ENCODE measurements around the gene UNC13A. TPM values are rescaled to one million over a fixed set of nuclear protein-coding genes. Genes with fewer than 3 reads are reported as not detected.
"Not testable (repeated sequence)": the region's sequence is repeated elsewhere in the genome, so short reads cannot be mapped to it uniquely, and the experiment has no call there.

UNC13A gene
- total RNA-seq, 1 experiment from 2014 or later = 0.18 TPM

DNA sequence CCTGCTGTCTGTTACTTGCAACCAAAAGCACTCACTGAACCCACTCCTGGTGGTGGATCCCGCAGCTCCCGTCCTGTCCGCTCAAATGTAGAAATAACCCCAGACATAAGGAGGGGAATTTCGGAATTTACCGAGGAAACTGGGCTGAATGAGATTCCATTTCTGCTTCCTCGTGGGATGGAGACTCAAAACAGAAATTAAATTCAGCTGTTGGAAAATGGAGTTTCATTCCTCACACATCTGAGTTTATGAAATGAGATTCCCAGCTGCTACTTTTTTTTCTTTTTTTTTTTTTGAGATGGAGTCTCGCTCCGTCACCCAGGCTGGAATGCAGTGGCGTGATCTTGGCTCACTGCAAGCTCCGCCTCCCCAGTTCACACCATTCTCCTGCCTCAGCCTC is 88.4 kb downstream of the UNC13A start:
- Histone ChIP-seq H3K4me3 (ENCODE audit: low read depth, low read length) (no peak overlapping the region), H3K4me1 (no peaks in the 10 kb centered on the region), H3K9me3 (no peaks in the 10 kb centered on the region), H3K36me3 (ENCODE audit: control insufficient read depth, insufficient read depth, low read length) (no peaks in the 10 kb centered on the region), H3K27me3 (replicated peaks; ENCODE audit: control insufficient read depth, insufficient read depth, low read length) (no peaks in the 10 kb centered on the region)
- POLR2A ChIA-PET = no interaction called here
- DNase-seq = no peak
- Mint-ChIP-seq H3K27me3 (ENCODE audit: insufficient read depth, unreplicated experiment) (no peaks in the 10 kb centered on the region), H3K36me3 (ENCODE audit: insufficient read depth, unreplicated experiment) (no peaks in the 10 kb centered on the region), H3K4me1 (ENCODE audit: low read depth, unreplicated experiment) (no peaks in the 10 kb centered on the region), H3K4me3 (ENCODE audit: unreplicated experiment) (no peak overlapping the region), H3K27ac (ENCODE audit: unreplicated experiment) (no peak overlapping the region), H3K9me3 (ENCODE audit: unreplicated experiment) (no peaks in the 10 kb centered on the region)
- TF ChIP-seq, protein P1, sequence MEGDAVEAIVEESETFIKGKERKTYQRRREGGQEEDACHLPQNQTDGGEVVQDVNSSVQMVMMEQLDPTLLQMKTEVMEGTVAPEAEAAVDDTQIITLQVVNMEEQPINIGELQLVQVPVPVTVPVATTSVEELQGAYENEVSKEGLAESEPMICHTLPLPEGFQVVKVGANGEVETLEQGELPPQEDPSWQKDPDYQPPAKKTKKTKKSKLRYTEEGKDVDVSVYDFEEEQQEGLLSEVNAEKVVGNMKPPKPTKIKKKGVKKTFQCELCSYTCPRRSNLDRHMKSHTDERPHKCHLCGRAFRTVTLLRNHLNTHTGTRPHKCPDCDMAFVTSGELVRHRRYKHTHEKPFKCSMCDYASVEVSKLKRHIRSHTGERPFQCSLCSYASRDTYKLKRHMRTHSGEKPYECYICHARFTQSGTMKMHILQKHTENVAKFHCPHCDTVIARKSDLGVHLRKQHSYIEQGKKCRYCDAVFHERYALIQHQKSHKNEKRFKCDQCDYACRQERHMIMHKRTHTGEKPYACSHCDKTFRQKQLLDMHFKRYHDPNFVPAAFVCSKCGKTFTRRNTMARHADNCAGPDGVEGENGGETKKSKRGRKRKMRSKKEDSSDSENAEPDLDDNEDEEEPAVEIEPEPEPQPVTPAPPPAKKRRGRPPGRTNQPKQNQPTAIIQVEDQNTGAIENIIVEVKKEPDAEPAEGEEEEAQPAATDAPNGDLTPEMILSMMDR (IDR thresholded peaks at IDR 0.05; ENCODE audit: insufficient read depth in 1 of 2, low read depth in 1 of 2, low read length in 1 of 2, severe bottlenecking in 1 of 2, unreplicated experiment in 1 of 2) = no peak
- CTCF ChIA-PET = no interaction called here
- no TSS peak for BruUV-seq (replicated peaks)
- intact Hi-C loops (cut with micrococcal nuclease; ENCODE audit: unreplicated experiment) = loop anchor here (10.0 kb wide), 1 partner anchor 155 kb away; the partner anchor contains the start of gene FCHO1

DNA sequence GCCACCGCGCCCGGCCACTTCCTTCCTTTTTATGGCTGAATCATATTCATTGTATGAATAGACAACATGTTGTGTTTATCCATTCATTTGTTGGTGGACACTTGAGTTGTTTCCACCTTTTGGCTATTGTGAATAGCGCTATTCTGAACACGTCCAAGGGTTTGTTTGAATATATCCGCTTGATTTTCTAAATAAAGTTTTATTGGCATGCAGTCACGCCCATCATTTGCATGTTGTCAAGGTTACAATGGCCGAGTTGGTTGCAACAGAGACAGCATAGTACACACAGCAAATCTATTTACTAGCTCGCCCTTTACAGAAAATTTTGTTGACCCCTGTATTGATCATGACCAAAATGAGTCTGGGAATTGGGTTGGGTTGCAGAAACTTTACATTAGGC is 89.2 kb downstream of the UNC13A start:
- H3K4me1 Mint-ChIP-seq (ENCODE audit: low read depth, unreplicated experiment) = no peaks in the 10 kb centered on the region

GRCh38 chr19:17598063-17598462 is 90.1 kb downstream of the UNC13A start:
- H3K27me3 Mint-ChIP-seq (ENCODE audit: insufficient read depth, unreplicated experiment); H3K36me3 Mint-ChIP-seq (ENCODE audit: insufficient read depth, unreplicated experiment); CTCF ChIA-PET; DNase-seq; POLR2A ChIA-PET; H3K27ac Mint-ChIP-seq (ENCODE audit: unreplicated experiment); BruUV-seq (replicated peaks); intact Hi-C loops (cut with micrococcal nuclease; ENCODE audit: unreplicated experiment); H3K4me1 ChIP-seq; H3K4me3 Mint-ChIP-seq (ENCODE audit: unreplicated experiment); H3K9me3 ChIP-seq; H3K9me3 Mint-ChIP-seq (ENCODE audit: unreplicated experiment); H3K27me3 ChIP-seq (replicated peaks; ENCODE audit: control insufficient read depth, insufficient read depth, low read length); H3K36me3 ChIP-seq (ENCODE audit: control insufficient read depth, insufficient read depth, low read length); H3K4me1 Mint-ChIP-seq (ENCODE audit: low read depth, unreplicated experiment); H3K4me3 ChIP-seq (ENCODE audit: low read depth, low read length): not testable (repeated sequence)

More for the DNA sequence above, 89.2 kb downstream of the UNC13A start:
- Histone ChIP-seq H3K4me1 (no peaks in the 10 kb centered on the region), H3K36me3 (ENCODE audit: control insufficient read depth, insufficient read depth, low read length) (no peaks in the 10 kb centered on the region), H3K9me3 (no peaks in the 10 kb centered on the region), H3K4me3 (ENCODE audit: low read depth, low read length) (no peak overlapping the region), H3K27me3 (replicated peaks; ENCODE audit: control insufficient read depth, insufficient read depth, low read length) (no peaks in the 10 kb centered on the region)
- Mint-ChIP-seq H3K27ac (ENCODE audit: unreplicated experiment) (no peak overlapping the region), H3K9me3 (ENCODE audit: unreplicated experiment) (no peaks in the 10 kb centered on the region), H3K27me3 (ENCODE audit: insufficient read depth, unreplicated experiment) (no peaks in the 10 kb centered on the region), H3K4me3 (ENCODE audit: unreplicated experiment) (no peak overlapping the region), H3K36me3 (ENCODE audit: insufficient read depth, unreplicated experiment) (no peaks in the 10 kb centered on the region)
- no TSS peak for BruUV-seq (replicated peaks)
- no peak for DNase-seq
- TF ChIP-seq, protein P1 (IDR thresholded peaks at IDR 0.05; ENCODE audit: insufficient read depth in 1 of 2, low read depth in 1 of 2, low read length in 1 of 2, severe bottlenecking in 1 of 2, unreplicated experiment in 1 of 2) = no peak
- ChIA-PET CTCF (no interaction called here), POLR2A (no interaction called here)
- intact Hi-C loops (cut with micrococcal nuclease; ENCODE audit: unreplicated experiment) = no loop called here

GRCh38 chr19:17594296-17594695 is 93.9 kb downstream of the UNC13A start:
- DNase-seq; H3K36me3 Mint-ChIP-seq (ENCODE audit: insufficient read depth, unreplicated experiment); H3K9me3 ChIP-seq; BruUV-seq (replicated peaks); H3K4me1 Mint-ChIP-seq (ENCODE audit: low read depth, unreplicated experiment); H3K4me1 ChIP-seq; H3K27ac Mint-ChIP-seq (ENCODE audit: unreplicated experiment); H3K27me3 ChIP-seq (replicated peaks; ENCODE audit: control insufficient read depth, insufficient read depth, low read length); H3K4me3 Mint-ChIP-seq (ENCODE audit: unreplicated experiment); H3K9me3 Mint-ChIP-seq (ENCODE audit: unreplicated experiment); H3K27me3 Mint-ChIP-seq (ENCODE audit: insufficient read depth, unreplicated experiment); H3K4me3 ChIP-seq (ENCODE audit: low read depth, low read length); CTCF ChIA-PET; H3K36me3 ChIP-seq (ENCODE audit: control insufficient read depth, insufficient read depth, low read length); intact Hi-C loops (cut with micrococcal nuclease; ENCODE audit: unreplicated experiment); POLR2A ChIA-PET: not testable (repeated sequence)
